Measurements from ENCODE around the gene SOCS7.
A peak's percentile ranks its signal among the peaks of the same experiment; 100 is the strongest.

Gene SOCS7

GRCh38 chr17:38334480-38335364 lies 16.9 kb upstream of the SOCS7 start:
- no peak for DNase-seq (ENCODE audit: low read depth)
- H3K4me3 ChIP-seq (ENCODE audit: low read depth, low read length), result no peak overlapping the region

DNA sequence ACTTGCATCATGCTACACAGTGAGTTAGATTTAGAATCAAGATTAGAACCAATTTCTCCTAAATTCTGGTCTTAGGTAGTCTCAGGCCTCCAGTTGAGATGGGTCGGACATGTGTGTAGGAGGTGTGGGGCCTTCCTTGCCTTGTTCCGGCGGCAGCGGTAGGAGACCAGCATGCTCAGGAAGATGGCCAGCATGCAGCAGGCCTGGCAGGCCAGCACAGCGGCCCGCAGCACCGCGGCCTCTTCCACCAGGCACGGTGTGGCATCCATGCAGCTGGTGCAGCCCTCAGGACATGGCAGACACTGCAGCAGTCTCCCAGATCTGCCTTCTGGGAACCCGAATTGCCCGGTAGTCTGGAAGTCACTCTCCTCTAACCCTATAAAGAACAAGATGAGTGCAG lies 14.8 kb upstream of the SOCS7 start:
- DNase-seq (ENCODE audit: low read depth), result no peak
- H3K4me3 ChIP-seq (ENCODE audit: low read depth, low read length), result no peak overlapping the region

DNA sequence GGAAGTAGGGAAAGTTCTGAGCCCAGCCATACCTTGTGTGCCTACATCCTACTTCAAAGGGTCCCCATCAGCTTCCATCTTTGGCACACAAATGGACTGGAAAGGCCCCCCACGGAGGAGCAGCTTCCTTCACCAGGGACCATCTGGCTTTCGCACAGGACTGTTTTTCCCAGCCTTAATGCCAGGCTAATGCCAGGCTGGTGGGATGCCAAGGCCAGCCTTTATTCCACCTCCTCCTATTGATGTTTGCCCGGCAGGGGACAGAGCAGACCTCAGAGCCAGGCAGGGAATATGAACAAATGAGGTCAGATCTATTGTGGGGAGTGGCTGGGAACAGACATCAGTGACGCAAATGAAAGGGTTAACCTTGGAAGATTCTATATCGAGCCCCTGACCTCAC lies 13.6 kb upstream of the SOCS7 start:
- DNase-seq (ENCODE audit: low read depth), result no peak
- no peak overlapping the region for H3K4me3 ChIP-seq (ENCODE audit: low read depth, low read length)

GRCh38 chr17:38338535-38338934 lies 13.1 kb upstream of the SOCS7 start:
- DNase-seq (ENCODE audit: low read depth), result no peak
- no peak overlapping the region for H3K4me3 ChIP-seq (ENCODE audit: low read depth, low read length)

DNA sequence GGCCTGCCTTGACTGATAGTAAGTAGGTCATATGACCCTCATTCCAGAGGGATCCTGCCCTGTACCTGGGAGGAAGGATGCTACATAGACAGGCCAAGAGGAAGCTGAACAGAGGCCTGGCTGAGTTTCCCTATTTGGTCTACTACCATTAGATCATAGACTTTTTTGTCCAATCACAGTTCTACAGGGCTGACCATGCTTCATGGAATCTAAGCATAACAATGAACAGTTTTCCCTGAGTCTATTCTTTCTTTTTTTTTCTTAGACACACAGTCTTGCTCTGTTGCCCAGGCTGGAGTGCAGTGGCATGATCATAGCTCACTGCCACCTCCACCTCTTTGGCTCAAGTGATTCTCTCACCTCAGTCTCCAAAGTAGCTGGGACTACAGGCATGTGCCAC lies 11.8 kb upstream of the SOCS7 start:
- DNase-seq (ENCODE audit: low read depth), result no peak
- no peak overlapping the region for H3K4me3 ChIP-seq (ENCODE audit: low read depth, low read length)

GRCh38 chr17:38341035-38341721 lies 10.5 kb upstream of the SOCS7 start:
- no peak overlapping the region for H3K4me3 ChIP-seq (ENCODE audit: low read depth, low read length)
- DNase-seq (ENCODE audit: low read depth), result no peak

DNA sequence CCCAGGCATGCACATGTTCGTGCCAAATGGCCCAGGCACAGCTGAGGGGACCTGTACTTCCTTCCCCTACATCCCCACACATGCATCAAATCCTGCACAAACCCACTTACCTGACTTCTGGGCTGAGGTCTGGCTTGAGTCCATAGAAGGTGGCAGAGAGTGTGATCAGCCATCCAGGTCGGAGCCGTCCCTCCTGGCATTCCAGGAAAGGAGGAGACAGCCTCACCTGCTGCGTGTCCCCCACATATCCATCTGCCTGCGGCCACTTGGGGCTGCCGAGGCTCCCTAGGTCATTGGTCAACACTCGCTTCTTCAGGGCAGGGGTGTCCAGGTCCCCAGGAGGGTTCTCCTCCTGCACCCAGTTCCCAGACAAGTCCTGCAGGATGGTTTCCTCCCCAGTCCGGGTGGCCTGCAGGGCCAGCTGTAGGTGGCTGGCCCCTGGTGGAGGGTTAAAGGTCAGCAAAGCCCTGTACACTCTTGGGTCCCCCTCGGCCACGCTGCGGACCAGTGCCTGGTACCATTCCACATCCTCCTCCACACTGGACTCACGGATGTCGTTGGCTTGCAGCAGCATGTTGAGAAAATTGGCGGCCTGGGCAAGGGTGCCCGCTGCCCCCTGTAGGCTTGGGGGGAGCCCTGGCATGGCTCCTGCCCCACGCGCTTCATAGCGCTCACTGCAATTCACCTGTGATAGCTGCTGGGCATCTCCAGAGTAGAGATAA lies 8.6 kb upstream of the SOCS7 start:
- no peak for DNase-seq (ENCODE audit: low read depth)
- H3K4me3 ChIP-seq (ENCODE audit: low read depth, low read length), result no peak overlapping the region

- H3K4me3 ChIP-seq (ENCODE audit: low read depth, low read length), result no peak within 1 kb of the TSS
- DNase-seq (ENCODE audit: low read depth), result no peak
Observed at GRCh38 chr17:38343608-38344419, 7.8 kb upstream of the SOCS7 start, which contains the start of gene GPR179. GPR179 (minus strand) TSS chr17:38343956; CDS start chr17:38343789, 167 bp downstream.

DNA sequence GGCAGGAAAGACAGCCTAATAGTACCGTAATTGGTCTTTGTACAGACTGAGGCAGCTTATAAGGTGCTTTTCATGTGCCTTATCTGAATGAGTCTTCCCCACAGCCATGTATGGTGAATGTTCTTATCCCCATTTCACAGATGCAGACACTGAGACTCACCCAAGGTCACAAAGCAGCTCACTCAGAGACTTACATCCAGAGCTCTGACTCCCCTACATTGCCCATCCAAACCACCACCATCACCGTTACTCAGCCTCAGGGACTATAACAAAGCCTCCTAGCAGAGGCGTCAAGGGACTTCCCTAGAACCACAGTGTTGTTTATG lies 7.3 kb upstream of the SOCS7 start:
- no peak for DNase-seq (ENCODE audit: low read depth)
- H3K4me3 ChIP-seq (ENCODE audit: low read depth, low read length), result no peak overlapping the region

DNA sequence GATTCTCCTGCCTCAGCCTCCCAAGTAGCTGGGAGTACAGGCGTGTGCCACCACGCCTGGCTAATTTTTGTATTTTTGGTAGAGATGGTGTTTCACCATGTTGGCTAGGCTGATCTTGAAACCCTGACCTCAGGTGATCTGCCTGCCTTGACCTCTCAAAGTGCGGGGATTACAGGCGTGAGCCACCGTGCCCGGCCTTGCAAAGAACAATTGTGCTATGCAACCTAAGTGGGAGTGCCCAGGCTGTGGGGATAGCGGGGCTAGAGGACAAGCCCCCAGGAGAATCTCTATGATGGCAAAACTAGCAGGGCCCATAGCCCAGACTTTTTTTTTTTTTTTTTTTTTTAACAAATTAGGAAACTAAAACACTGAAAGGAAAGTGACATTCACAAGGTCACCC lies 5.9 kb upstream of the SOCS7 start:
- DNase-seq (ENCODE audit: low read depth), result no peak
- H3K4me3 ChIP-seq (ENCODE audit: low read depth, low read length), result no peak overlapping the region

DNA sequence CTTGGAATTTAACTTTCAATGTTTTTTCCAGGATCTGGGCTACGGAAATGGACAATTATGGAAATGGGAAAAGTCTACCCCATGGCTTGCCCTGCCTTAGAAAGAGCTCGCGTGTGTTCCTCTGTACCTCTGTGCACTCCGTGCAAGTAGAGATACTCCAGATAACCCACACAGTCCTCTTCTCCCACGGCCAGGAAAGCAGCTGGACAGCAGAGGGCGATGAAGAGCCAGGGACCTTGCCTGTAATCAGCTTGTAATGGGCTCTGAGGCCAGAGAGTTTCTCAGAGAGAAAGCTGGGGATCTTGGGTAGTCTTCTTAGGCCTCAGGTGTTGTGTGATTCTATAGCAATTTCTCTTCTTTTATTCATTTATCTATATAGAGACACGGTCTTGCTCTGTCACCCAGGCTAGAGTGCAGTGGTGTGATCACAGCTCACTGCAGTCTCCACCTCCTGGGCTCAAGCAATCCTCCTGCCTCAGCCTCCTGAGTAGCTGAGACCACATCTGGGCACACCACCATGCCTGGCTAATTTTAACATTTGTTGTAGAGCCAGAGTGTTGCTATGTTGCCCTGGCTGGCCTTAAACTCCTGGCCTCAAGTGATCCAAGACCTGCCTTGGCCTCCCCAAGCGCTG lies 2.4 kb upstream of the SOCS7 start:
- peak; percentile 21 for DNase-seq (ENCODE audit: low read depth)
- no peak overlapping the region for H3K4me3 ChIP-seq (ENCODE audit: low read depth, low read length)

GRCh38 chr17:38350035-38350434 lies 1.6 kb upstream of the SOCS7 start:
- DNase-seq (ENCODE audit: low read depth), result no peak
- no peak overlapping the region for H3K4me3 ChIP-seq (ENCODE audit: low read depth, low read length)

GRCh38 chr17:38352245-38353085 lies 821 bp downstream of the SOCS7 start:
- no peak for DNase-seq (ENCODE audit: low read depth)
- H3K4me3 ChIP-seq (ENCODE audit: low read depth, low read length), result peak overlapping the region; percentile 78

DNA sequence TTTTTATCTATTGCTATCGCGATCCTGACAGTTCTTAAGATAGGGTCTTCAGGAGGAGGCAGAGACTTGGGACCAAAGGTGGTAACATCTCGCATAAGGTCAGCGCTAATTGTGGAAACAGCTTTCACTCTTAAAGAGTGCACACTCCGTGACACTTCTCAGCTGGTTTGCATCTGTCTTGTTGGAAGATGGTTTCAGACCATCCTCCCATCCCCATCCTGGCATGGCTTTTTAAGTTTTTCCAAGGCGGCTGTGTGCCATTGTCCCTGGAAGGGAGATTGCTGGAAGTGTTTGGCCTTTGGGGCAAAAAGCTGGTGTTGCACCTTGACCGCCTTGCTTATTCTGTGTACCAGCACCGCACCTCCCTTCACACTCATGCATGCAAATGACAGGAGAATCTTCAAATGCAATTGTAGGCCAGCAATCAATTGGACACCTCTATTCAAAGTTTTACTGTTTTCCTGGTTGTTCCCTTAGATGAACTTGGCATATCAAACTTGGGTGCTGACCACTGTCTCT lies 1.5 kb downstream of the SOCS7 start:
- peak overlapping the region; percentile 78 for H3K4me3 ChIP-seq (ENCODE audit: low read depth, low read length)
- DNase-seq (ENCODE audit: low read depth), result no peak

GRCh38 chr17:38353668-38354067 lies 2.0 kb downstream of the SOCS7 start:
- peak overlapping the region; percentile 78 for H3K4me3 ChIP-seq (ENCODE audit: low read depth, low read length)

DNA sequence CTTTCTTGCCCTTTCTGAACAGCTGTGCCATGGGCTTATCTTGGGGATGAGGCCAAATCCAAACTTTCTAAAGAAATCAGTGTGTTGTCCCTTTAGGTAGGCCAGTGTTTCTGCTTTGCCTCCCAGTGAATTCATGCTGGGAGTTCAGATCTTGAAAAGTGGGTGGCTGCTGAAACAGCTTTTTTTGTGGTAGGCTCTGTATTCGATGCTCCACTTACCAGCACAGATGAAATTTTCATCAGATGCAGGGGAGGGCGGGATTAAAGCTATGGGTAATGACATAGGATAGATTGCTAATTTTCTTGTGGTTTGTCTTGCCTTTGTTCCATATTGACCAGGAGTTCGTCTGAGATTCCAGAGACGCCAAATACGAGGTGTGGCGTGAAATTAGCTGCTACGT lies 2.8 kb downstream of the SOCS7 start:
- H3K4me3 ChIP-seq (ENCODE audit: low read depth, low read length), result no peak overlapping the region
- no peak for DNase-seq (ENCODE audit: low read depth)

More at GRCh38 chr17:38353668-38354067, 2.0 kb downstream of the SOCS7 start:
- no peak for DNase-seq (ENCODE audit: low read depth)

GRCh38 chr17:38355251-38355650 lies 3.6 kb downstream of the SOCS7 start:
- no peak for DNase-seq (ENCODE audit: low read depth)
- H3K4me3 ChIP-seq (ENCODE audit: low read depth, low read length), result no peak overlapping the region

All from skeletal muscle cell (primary cell).